Small intestine (tissue), 7 donors: ENCODE results near the gene PHACTR1. TPM values are rescaled to one million over a fixed set of nuclear protein-coding genes. Genes with fewer than 3 reads are reported as not detected.

Source experiments
- DNase-seq, 2 donors: peaks; one replicate each; pipeline versions ENCODE4 v3.0.0 to v3.0.0-alpha.2; 2013
- FAIRE-seq: peaks from 2 replicates; lab custom pipeline; 2012; peaks lifted over from hg19 to GRCh38; lab: Jason Lieb, UNC
- H3K27ac ChIP-seq, 3 donors: one replicate each; pipeline ENCODE4 v1.5.1; 2013; ENCODE audit warnings: low read length in 2 of 3, mild to moderate bottlenecking in 2 of 3, control low read depth in 1 of 3, inconsistent platforms in 1 of 3, low read depth in 1 of 3, moderate library complexity in 1 of 3
- H3K27me3 ChIP-seq, 3 donors: one replicate each; pipeline ENCODE4 v1.6.1; 2013; ENCODE audit warnings: low read length in 3 of 3, inconsistent platforms in 1 of 3; ENCODE audit not compliant: control insufficient read depth in 3 of 3, insufficient read depth in 3 of 3
- H3K36me3 ChIP-seq, 3 donors: one replicate each; pipeline ENCODE4 v1.6.1; 2013; ENCODE audit warnings: low read length in 3 of 3, inconsistent platforms in 1 of 3, low read depth in 1 of 3, mild to moderate bottlenecking in 1 of 3, moderate library complexity in 1 of 3; ENCODE audit not compliant: control insufficient read depth in 3 of 3, insufficient read depth in 2 of 3
- H3K4me1 ChIP-seq, 3 donors: one replicate each; pipeline ENCODE4 v1.6.1; 2013; ENCODE audit warnings: low read length in 2 of 3, inconsistent platforms in 1 of 3, low read depth in 1 of 3, mild to moderate bottlenecking in 1 of 3, moderate library complexity in 1 of 3; ENCODE audit not compliant: control insufficient read depth in 3 of 3, insufficient read depth in 2 of 3
- H3K4me3 ChIP-seq, 3 donors: one replicate each; pipeline ENCODE4 v1.5.1; 2013; ENCODE audit warnings: low read length in 3 of 3, control low read depth in 1 of 3, inconsistent platforms in 1 of 3, low read depth in 1 of 3, mild to moderate bottlenecking in 1 of 3, moderate library complexity in 1 of 3
- H3K9me3 ChIP-seq, 2 donors: one replicate each; pipeline ENCODE4 v1.6.1; 2013; ENCODE audit warnings: low read depth in 1 of 2, low read length in 1 of 2; ENCODE audit not compliant: control insufficient read depth in 2 of 2, insufficient read depth in 1 of 2
- WGBS, 3 donors: extraction: QIAGEN DNeasy Blood & Tissue Kit; methylation state at CpG; one replicate each; pipeline ENCODE4 v1.1.7; 2013; 5-methylcytosine and 5-hydroxymethylcytosine counted together
- polyA plus RNA-seq, 4 donors: library from polyadenylated mRNA; stranded (reverse) in 3 of 4; unstranded in 1 of 4; fragments of 200-250 nt in 3 of 4; fragments of 120-200 nt in 1 of 4; gene quantifications; one replicate each; pipeline versions ENCODE4 v1.2.1 to v1.2.3, GENCODE V29; 2013
- donor health status: healthy with polysubstance abuse.
- donor health status: control.
- donor health status: control.
- donor health status: Bipolar disorder and iron deficiency.
- donor health status: healthy.

The PHACTR1 gene
- polyA plus RNA-seq, 4 donors = 0.67 to 3.8 (median 1.8) TPM

DNA sequence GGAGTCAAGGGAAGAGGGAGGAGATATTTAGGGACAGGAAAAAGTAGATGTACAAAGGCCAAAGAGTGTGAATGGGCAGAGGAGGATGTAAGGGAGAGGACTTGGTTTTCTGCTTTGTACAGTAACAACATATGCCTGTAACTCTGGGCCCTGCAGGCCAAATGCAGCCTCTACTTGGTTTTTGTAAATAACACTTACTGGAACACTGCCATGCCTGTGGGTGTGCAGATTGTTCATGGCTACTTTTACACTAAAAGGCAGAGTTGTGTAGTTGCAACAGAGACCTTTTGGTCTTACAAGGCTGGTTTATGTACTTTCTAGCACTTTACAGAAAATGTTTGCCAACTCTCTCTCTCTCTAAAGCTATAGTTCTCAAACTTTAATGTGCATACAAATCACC, 157.1 kb downstream of the PHACTR1 start:
- no peak for FAIRE-seq

DNA sequence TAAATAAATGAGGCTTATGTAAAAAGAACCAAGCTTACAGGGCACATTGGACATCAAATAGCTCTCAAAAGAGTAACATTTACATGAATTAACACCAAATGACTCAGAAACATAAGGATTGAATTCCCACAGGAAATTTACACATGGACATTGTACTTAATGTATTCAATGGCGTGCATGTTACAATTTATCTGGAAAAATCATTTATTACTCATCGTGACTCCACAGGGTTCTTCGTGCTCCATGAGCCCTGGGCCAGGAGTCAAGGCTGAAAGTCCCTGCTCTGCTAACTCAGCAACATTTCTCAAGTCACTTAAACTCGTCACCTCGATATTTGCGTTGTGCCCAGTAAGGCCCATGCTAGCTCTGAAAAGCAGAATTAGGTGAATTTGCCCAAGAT, 158.5 kb downstream of the PHACTR1 start:
- H3K27me3 ChIP-seq = no peaks in the 10 kb centered on the region
- DNase-seq (peak in 1 of 2 donors; percentile 13), FAIRE-seq (no peak)
- H3K9me3 ChIP-seq = no peaks in the 10 kb centered on the region
- H3K4me3 ChIP-seq = no peak overlapping the region
- no peaks in the 10 kb centered on the region for H3K36me3 ChIP-seq
- WGBS, 3 donors = 65 to 77% (median 73%) methylated on average over 6 of the region's 6 CpGs
- H3K27ac ChIP-seq = no peak overlapping the region
- H3K4me1 ChIP-seq = no peaks in the 10 kb centered on the region

More for the DNA sequence above, 157.1 kb downstream of the PHACTR1 start:
- no peak overlapping the region for H3K27ac ChIP-seq
- H3K27me3 ChIP-seq = no peaks in the 10 kb centered on the region
- no peak overlapping the region for H3K4me3 ChIP-seq
- DNase-seq = no peak
- H3K4me1 ChIP-seq = no peaks in the 10 kb centered on the region
- no peaks in the 10 kb centered on the region for H3K36me3 ChIP-seq
- H3K9me3 ChIP-seq = no peaks in the 10 kb centered on the region

DNA sequence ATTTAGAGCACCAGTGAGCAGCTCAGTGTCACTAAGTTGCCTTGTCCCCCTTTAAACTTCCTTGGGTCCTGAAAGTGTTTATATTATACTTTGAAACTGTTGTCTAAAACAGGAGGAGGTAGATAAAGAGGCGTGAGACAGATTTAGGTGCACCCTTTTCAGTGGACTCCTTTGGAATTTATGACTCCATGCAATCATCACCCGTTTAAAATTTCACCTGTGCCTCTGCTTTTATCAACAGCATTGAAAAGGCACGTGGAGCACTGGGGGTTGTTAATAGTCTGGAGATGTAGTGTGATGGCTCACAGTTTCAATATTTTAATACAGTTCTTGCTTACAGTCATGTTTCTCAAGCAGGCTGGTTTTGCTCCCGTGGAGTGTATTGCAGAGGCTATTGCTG, 162.2 kb downstream of the PHACTR1 start:
- H3K27ac ChIP-seq = no peak overlapping the region
- H3K36me3 ChIP-seq = no peaks in the 10 kb centered on the region
- FAIRE-seq = no peak
- H3K9me3 ChIP-seq = no peaks in the 10 kb centered on the region
- no peak for DNase-seq
- no peaks in the 10 kb centered on the region for H3K4me1 ChIP-seq
- no peaks in the 10 kb centered on the region for H3K27me3 ChIP-seq
- H3K4me3 ChIP-seq = no peak overlapping the region
- 32 to 49% (median 43%) methylated on average over 4 of the region's 4 CpGs for WGBS, 3 donors

DNA sequence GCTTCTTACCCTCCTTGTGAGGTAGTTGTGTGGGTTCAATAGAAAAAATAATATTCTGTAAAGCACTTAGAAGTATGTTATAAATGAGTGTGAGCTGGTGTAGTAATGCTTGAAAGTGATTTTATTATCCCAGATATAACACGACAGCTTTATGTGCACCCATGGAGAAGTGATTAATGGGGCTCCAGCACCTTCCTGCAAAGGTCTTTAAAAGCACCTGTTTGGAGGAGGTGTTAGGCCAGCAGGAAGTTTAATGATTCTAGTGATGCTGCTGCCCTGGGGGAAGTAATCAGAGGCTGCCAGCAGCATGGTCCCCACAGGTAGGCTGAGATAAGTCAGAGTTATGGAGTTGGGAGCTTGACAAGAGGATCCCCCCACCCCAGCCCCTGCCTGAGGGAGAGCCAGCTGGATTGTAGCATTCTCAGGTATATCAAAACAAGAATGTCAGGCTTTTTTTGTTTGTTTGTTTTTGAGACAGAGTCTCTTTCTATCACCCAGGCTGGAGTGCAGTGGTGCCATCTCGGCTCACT, 166.3 kb downstream of the PHACTR1 start:
- DNase-seq (no peak), FAIRE-seq (no peak)
- no peaks in the 10 kb centered on the region for H3K9me3 ChIP-seq
- H3K4me3 ChIP-seq = no peak overlapping the region
- no peaks in the 10 kb centered on the region for H3K36me3 ChIP-seq
- no peak overlapping the region for H3K27ac ChIP-seq
- 17 to 65% (median 25%) methylated on average over 2 of the region's 2 CpGs for WGBS, 3 donors
- no peaks in the 10 kb centered on the region for H3K4me1 ChIP-seq
- peaks cover 0 to 4% (median 0%) of the 10 kb centered on the region in 3 donors for H3K27me3 ChIP-seq

GRCh38 chr6:12884983-12885382, 168.4 kb downstream of the PHACTR1 start:
- H3K27me3 ChIP-seq = peaks cover 0 to 6% (median 0%) of the 10 kb centered on the region in 3 donors
- FAIRE-seq = no peak
- no peaks in the 10 kb centered on the region for H3K36me3 ChIP-seq

DNA sequence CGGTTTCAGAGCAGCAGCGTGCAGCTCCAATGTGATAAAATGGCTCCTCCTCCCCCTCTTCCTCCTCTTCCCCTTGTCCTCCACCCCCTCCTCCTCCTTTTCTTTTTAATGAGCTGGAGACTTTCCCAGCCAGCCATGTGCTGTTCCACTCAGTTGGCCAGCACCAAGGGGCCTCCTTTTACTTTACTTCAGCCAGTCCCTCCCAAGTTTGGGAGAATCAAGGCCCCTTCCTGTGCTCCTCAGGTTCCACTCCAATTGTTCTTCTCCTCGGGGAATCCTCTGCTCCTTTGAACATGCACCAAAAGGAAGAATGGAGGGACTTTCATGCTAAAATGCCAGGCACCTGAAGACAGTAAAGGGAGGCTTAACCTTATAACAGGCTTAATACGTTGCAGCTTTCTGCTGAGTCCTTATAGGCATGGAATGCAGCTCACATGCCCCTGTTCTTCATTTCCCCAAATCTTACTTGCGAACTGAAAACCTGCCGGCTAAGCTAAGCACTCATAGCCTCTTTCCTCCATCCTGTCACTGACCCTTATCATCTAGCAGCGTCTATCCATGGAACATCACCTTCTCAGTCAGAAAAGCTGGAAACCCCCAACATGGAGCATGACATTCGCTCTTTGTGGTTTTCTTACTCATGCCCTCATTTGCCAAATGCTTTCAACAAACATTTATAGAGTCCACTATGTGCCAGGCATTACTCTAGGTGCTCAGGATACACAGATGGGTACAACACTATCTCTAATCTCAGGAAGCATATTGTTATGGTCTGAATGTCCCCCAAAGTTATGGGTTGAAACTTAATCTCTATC, 170.6 kb downstream of the PHACTR1 start:
- Histone ChIP-seq H3K36me3 (no peaks in the 10 kb centered on the region), H3K9me3 (peaks cover 0 to 6% of the 10 kb centered on the region in 2 donors), H3K4me3 (no peak overlapping the region), H3K27ac (no peak overlapping the region), H3K27me3 (peaks cover 0 to 7% (median 0%) of the 10 kb centered on the region in 3 donors), H3K4me1 (no peaks in the 10 kb centered on the region)
- no peak for DNase-seq
- 63 to 67% (median 63%) methylated on average over 8 of the region's 8 CpGs for WGBS, 3 donors
- no peak for FAIRE-seq

More at GRCh38 chr6:12884983-12885382, 168.4 kb downstream of the PHACTR1 start:
- no peak for DNase-seq
- WGBS, 3 donors = 75 to 78% (median 76%) methylated on average over 7 of the region's 7 CpGs
- H3K9me3 ChIP-seq = peaks cover 0 to 2% of the 10 kb centered on the region in 2 donors
- H3K4me1 ChIP-seq = no peaks in the 10 kb centered on the region
- no peak overlapping the region for H3K27ac ChIP-seq
- no peak overlapping the region for H3K4me3 ChIP-seq

GRCh38 chr6:12890171-12890790, 173.7 kb downstream of the PHACTR1 start:
- WGBS, 3 donors = 90 to 91% (median 90%) methylated on average over 9 of the region's 9 CpGs
- Histone ChIP-seq H3K27me3 (peaks cover 0 to 5% (median 0%) of the 10 kb centered on the region in 3 donors), H3K4me1 (no peaks in the 10 kb centered on the region), H3K36me3 (no peaks in the 10 kb centered on the region), H3K9me3 (peaks cover 0 to 6% of the 10 kb centered on the region in 2 donors), H3K27ac (no peak overlapping the region), H3K4me3 (no peak overlapping the region)
- FAIRE-seq = no peak
- peak in 1 of 2 donors; percentile 18 for DNase-seq

DNA sequence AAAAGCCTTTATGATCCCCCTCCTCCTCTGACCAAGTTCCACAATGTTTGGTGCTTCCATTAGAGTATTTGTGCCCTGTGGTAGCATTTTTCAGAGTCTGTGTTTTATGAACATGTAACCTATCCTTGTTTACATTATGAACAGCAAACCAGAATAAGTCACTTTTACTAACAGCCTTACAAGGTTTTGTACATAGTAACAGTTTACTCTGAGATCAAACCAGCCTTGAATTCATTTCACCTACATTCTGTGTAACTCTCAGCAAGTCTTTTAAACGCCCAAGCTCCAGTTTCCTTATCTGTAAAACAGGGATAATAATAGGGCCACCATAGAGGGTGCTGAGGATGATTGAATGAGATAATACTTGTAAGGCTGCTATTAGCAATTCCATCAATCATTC, 175.0 kb downstream of the PHACTR1 start:
- Histone ChIP-seq H3K9me3 (peaks cover 0 to 6% of the 10 kb centered on the region in 2 donors), H3K4me1 (no peaks in the 10 kb centered on the region), H3K27ac (no peak overlapping the region), H3K27me3 (peaks cover 0 to 5% (median 0%) of the 10 kb centered on the region in 3 donors), H3K4me3 (no peak overlapping the region), H3K36me3 (no peaks in the 10 kb centered on the region)
- FAIRE-seq (no peak), DNase-seq (no peak)
- 34 to 74% (median 54%) methylated on average over 1 of the region's 1 CpG for WGBS, 3 donors
